Uterus (tissue), 2 donors: ENCODE data around the gene TMEM175.

Experiments used
- POLR2A ChIP-seq, 2 donors: fragments of 450-650 bp; IDR thresholded peaks; one replicate each; pipeline ENCODE4 v1.6.1; 2016; ENCODE audit warnings: antibody characterized with exemption in 2 of 2, mild to moderate bottlenecking in 1 of 2, moderate library complexity in 1 of 2
- TF ChIP-seq, protein P1 (sequence below), 4 experiments: fragments of 200-600 bp in 2 of 4; fragments of 450-650 bp in 2 of 4; sonication (generic) in 2 of 4; IDR thresholded peaks; one replicate each; pipeline ENCODE4 v1.5.1; 2016 to 2019; ENCODE audit warnings: antibody characterized with exemption in 4 of 4, mild to moderate bottlenecking in 2 of 4, moderate library complexity in 1 of 4

- TF ChIP-seq, protein P1, sequence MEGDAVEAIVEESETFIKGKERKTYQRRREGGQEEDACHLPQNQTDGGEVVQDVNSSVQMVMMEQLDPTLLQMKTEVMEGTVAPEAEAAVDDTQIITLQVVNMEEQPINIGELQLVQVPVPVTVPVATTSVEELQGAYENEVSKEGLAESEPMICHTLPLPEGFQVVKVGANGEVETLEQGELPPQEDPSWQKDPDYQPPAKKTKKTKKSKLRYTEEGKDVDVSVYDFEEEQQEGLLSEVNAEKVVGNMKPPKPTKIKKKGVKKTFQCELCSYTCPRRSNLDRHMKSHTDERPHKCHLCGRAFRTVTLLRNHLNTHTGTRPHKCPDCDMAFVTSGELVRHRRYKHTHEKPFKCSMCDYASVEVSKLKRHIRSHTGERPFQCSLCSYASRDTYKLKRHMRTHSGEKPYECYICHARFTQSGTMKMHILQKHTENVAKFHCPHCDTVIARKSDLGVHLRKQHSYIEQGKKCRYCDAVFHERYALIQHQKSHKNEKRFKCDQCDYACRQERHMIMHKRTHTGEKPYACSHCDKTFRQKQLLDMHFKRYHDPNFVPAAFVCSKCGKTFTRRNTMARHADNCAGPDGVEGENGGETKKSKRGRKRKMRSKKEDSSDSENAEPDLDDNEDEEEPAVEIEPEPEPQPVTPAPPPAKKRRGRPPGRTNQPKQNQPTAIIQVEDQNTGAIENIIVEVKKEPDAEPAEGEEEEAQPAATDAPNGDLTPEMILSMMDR (IDR thresholded peaks at IDR 0.05) = no peak
- no peak for TF ChIP-seq POLR2A (IDR thresholded peaks at IDR 0.05)
These were observed 29.3 kb downstream of the TMEM175 start for GRCh38 chr4:961351-962230.
